ENCODE results near the gene NCCRP1. TPM values are rescaled to one million over a fixed set of nuclear protein-coding genes. Genes with fewer than 3 reads are reported as not detected.

NCCRP1 gene, protein sequence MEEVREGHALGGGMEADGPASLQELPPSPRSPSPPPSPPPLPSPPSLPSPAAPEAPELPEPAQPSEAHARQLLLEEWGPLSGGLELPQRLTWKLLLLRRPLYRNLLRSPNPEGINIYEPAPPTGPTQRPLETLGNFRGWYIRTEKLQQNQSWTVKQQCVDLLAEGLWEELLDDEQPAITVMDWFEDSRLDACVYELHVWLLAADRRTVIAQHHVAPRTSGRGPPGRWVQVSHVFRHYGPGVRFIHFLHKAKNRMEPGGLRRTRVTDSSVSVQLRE
- not detected in 2 replicates for total RNA-seq

DNA sequence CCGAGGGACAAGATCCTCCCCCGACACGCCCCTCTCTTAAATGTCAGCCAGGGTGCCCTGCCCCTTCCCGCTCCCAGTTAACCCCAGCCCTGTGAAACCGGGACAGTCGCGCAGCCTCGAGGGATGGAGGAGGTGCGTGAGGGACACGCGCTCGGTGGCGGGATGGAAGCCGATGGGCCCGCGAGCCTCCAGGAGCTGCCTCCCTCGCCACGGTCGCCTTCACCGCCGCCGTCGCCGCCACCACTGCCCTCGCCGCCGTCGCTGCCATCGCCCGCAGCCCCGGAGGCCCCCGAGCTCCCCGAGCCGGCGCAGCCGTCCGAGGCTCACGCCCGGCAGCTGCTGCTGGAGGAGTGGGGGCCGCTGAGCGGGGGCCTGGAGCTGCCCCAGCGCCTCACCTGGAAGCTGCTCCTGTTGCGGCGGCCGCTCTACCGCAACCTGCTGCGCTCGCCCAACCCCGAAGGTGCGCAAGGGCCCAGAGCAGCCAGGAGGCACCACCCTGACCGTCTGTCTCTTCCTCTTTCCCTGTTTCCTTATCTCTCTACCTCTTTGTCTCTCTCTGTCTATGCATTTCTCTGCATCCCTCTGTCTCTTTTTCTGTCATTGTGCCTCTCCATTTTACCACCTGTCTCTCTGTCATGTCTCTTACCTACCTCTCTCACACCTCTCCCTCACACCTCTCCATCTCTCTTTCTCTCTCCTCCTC lies at the start of gene NCCRP1:
Gene NCCRP1 (plus strand): TSS at position 105 of the 703 bp plus-strand sequence. CDS start 19 bp downstream, at position 124.
- no peak for DNase-seq (ENCODE audit: low spot score)
- H3K27me3 Mint-ChIP-seq (ENCODE audit: low read depth): peaks cover 51% of the 10 kb centered on the region
- peaks cover 5% of the 10 kb centered on the region for H3K4me1 Mint-ChIP-seq (ENCODE audit: low read depth)
- H3K36me3 Mint-ChIP-seq (ENCODE audit: low read depth): no peaks in the 10 kb centered on the region
- intact Hi-C loops (cut with micrococcal nuclease): no loop called here
- no peak within 1 kb of the TSS for H3K27ac Mint-ChIP-seq
- H3K4me3 Mint-ChIP-seq (ENCODE audit: low read depth): no peak within 1 kb of the TSS
- H3K9me3 Mint-ChIP-seq: no peaks in the 10 kb centered on the region

DNA sequence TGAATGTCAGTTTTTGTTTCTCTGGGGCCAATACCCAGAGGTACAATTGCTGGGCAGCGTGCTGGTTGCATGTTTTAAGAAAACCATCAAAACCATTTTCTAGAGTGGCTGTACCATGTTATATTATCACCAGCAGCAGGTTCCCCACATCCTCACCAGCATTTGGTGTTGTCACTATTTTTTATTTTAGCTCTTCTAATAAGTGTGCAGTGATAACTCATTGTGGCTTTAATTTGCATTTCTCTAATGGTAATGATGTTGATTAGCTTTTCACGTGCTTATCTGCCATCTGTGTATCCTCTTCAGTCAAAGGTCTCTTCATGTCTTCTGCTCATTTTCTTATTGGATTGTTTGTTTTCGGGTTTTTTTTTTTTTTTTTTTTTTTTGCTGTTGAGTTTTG lies 49.3 kb upstream of the NCCRP1 start:
- peaks cover 3% of the 10 kb centered on the region for H3K36me3 Mint-ChIP-seq (ENCODE audit: low read depth)
- peaks cover 3% of the 10 kb centered on the region for H3K4me1 Mint-ChIP-seq (ENCODE audit: low read depth)
- H3K27ac Mint-ChIP-seq: no peak overlapping the region
- no peaks in the 10 kb centered on the region for H3K9me3 Mint-ChIP-seq
- DNase-seq (ENCODE audit: low spot score): no peak
- H3K27me3 Mint-ChIP-seq (ENCODE audit: low read depth): no peaks in the 10 kb centered on the region
- H3K4me3 Mint-ChIP-seq (ENCODE audit: low read depth): no peak overlapping the region
- intact Hi-C loops (cut with micrococcal nuclease): no loop called here

DNA sequence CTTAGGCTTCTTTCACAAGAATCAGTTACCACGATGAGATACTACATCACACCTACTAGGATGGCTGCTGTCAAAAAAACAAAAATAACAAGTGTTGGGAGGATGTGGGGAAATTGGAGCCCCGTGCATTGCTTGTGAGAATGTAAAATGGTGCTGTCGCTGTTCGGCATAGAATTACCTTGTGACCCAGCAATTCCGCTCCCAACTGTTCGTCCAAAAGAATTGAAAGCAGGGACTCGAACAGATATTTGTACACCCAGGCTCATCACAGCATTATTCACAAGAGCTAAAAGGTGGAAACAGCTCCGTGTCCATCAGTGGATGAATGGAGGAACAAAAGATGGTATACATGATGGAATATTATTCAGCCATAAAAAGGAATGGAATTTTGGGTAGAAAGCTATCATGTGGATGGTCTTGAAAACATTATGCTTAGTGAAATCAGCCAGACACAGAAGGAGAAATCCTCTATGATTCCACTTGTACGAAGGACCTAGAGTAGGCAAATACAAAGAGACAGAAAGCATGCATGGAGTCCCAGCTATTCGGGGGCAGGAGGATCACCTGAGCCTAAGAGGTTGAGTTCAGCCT lies 47.7 kb upstream of the NCCRP1 start:
- intact Hi-C loops (cut with micrococcal nuclease): no loop called here
- H3K27ac Mint-ChIP-seq: no peak overlapping the region

DNA sequence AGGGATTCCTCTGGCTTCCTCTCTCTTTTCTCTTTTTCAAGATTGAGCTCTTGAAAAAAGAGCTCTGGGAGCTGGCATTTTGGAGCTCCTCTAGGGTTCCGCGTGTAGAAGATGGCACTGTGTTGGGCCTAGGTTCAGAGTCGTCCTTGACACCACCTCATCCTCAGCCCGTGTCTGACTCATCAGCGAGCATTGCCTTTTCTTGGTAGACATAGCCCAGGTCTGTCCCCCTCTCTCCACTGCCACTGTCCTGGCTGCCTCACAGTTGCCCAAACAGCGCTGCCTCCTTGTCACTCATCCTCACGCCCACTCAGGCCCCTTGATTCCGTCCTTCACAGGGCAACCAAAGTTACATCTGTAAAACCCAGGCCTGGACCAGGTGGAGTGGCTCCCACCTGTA lies 46.5 kb upstream of the NCCRP1 start:
- intact Hi-C loops (cut with micrococcal nuclease): no loop called here
- H3K4me1 Mint-ChIP-seq (ENCODE audit: low read depth): peaks cover 8% of the 10 kb centered on the region
- H3K27me3 Mint-ChIP-seq (ENCODE audit: low read depth): no peaks in the 10 kb centered on the region
- no peak for DNase-seq (ENCODE audit: low spot score)
- H3K27ac Mint-ChIP-seq: no peak overlapping the region
- H3K36me3 Mint-ChIP-seq (ENCODE audit: low read depth): peaks cover 3% of the 10 kb centered on the region
- no peaks in the 10 kb centered on the region for H3K9me3 Mint-ChIP-seq
- no peak overlapping the region for H3K4me3 Mint-ChIP-seq (ENCODE audit: low read depth)

More for the DNA sequence above, 47.7 kb upstream of the NCCRP1 start:
- DNase-seq (ENCODE audit: low spot score): no peak
- Mint-ChIP-seq H3K4me3 (ENCODE audit: low read depth) (no peak overlapping the region), H3K36me3 (ENCODE audit: low read depth) (peaks cover 3% of the 10 kb centered on the region), H3K9me3 (no peaks in the 10 kb centered on the region), H3K27me3 (ENCODE audit: low read depth) (no peaks in the 10 kb centered on the region), H3K4me1 (ENCODE audit: low read depth) (peaks cover 6% of the 10 kb centered on the region)

DNA sequence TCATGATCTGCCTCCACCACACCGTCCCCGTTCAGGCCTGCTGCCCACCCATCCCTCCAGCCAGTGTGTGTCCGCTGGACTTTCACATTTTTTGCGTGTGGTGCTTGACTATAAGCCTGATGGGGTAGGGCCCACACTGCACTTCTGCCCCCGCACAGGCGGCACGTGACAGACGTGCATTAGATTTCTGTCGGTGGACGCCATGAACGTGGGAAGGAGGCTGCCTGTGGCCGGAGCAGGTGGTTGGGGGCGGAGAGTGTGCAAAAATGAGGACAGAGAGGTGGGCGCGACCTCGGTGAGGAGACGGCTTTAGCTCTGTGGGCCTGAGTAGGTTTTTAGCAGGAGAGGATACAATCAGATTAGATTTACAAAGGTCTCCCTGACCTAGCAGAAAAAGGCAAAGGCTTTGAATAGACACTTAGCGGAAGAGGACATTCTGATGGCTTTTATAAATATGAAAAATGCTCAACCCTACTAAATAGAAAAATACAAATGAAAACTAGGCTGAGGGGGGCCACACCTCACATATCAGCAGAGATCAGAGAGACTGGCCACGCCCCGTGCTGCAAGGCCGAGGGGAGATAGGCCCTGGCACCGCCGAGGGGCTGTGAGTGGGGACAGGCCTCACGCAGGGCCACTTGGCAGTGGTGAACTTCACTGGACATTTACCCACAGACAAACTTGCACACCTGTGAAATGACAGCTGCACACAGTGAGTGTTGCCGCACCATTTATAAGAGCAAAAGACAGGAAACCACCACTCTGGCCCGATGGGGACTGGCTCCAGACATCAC lies 45.8 kb upstream of the NCCRP1 start:
- H3K4me3 Mint-ChIP-seq (ENCODE audit: low read depth): no peak overlapping the region
- H3K9me3 Mint-ChIP-seq: no peaks in the 10 kb centered on the region
- no peak for DNase-seq (ENCODE audit: low spot score)
- intact Hi-C loops (cut with micrococcal nuclease): no loop called here
- peaks cover 8% of the 10 kb centered on the region for H3K4me1 Mint-ChIP-seq (ENCODE audit: low read depth)
- H3K36me3 Mint-ChIP-seq (ENCODE audit: low read depth): peaks cover 3% of the 10 kb centered on the region
- H3K27ac Mint-ChIP-seq: no peak overlapping the region
- no peaks in the 10 kb centered on the region for H3K27me3 Mint-ChIP-seq (ENCODE audit: low read depth)

DNA sequence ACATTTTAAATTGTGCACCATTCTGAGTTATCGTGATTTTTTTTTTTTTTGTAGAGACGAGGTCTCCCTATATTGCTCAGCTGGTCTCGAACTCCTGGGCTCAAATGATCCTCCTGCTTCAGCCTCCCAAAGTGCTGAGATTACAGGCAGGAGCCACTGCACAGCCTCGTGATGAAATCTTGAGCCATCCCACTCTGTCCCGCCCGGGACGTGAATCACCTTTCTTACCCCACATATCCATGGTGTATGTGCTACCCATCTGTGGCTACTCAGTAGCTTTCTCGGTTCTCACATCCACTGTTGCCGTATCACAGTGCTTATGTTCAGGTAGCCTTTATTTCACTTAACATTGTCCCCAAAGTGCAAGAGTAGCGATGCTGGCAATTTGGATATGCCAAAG lies 44.7 kb upstream of the NCCRP1 start:
- intact Hi-C loops (cut with micrococcal nuclease): no loop called here
- peaks cover 3% of the 10 kb centered on the region for H3K36me3 Mint-ChIP-seq (ENCODE audit: low read depth)
- H3K27ac Mint-ChIP-seq: no peak overlapping the region
- no peaks in the 10 kb centered on the region for H3K27me3 Mint-ChIP-seq (ENCODE audit: low read depth)
- DNase-seq (ENCODE audit: low spot score): no peak
- peaks cover 11% of the 10 kb centered on the region for H3K4me1 Mint-ChIP-seq (ENCODE audit: low read depth)
- H3K4me3 Mint-ChIP-seq (ENCODE audit: low read depth): no peak overlapping the region
- no peaks in the 10 kb centered on the region for H3K9me3 Mint-ChIP-seq

DNA sequence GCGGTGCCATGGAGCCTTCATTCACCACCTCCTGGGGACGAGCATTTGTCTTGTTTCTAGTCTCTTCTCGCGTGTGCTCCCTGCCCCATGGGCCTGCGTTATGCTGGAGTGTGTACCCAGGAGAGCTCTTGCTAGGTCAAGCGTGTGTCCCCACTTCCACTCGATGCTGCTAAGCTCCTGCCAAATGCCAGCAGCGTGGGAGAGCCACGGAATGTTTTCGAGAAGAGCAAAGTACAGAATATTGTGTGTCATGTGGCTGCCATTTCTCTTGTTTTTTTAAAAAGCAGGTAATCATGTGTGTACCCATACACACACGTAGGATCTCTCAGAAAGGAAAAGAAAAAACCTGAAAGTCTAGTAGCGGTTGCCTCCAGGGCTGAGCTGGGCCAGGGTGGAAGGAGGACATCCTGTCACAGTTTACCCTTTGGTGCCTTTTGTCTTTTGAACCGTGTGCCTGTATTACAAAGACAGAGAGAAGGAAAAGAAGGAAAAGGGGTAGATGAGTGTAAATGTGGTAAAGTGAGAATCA lies 42.6 kb upstream of the NCCRP1 start:
- Mint-ChIP-seq H3K36me3 (ENCODE audit: low read depth) (no peaks in the 10 kb centered on the region), H3K9me3 (no peaks in the 10 kb centered on the region), H3K27me3 (ENCODE audit: low read depth) (no peaks in the 10 kb centered on the region), H3K4me1 (ENCODE audit: low read depth) (peaks cover 13% of the 10 kb centered on the region), H3K4me3 (ENCODE audit: low read depth) (no peak overlapping the region), H3K27ac (no peak overlapping the region)
- DNase-seq (ENCODE audit: low spot score): no peak
- intact Hi-C loops (cut with micrococcal nuclease): no loop called here

DNA sequence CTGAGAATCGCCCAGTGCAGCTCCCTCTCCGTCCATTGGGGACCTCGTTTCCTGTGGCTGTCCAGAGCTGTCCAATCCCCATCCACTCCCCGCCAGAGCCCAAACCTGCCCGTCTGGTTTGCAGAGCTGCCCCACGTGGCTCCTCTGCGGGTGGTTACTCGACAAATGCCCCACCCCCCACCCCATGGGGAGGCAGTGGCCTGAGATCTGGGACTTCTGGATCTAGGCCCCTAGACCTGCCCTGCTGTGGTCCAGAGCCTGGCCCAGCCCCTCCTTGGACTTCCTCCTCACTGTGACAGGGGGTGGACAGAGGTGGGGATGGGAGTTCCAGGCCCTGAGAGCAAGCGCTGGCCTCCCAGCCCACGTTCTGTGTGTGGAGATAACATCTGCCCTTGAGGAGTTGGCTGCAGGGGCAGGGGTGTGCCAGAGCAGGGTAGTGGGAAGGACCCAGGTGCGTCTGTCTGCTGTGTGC lies 42.1 kb upstream of the NCCRP1 start:
- no peak for DNase-seq (ENCODE audit: low spot score)
- no peaks in the 10 kb centered on the region for H3K36me3 Mint-ChIP-seq (ENCODE audit: low read depth)
- H3K4me3 Mint-ChIP-seq (ENCODE audit: low read depth): no peak overlapping the region
- peaks cover 13% of the 10 kb centered on the region for H3K4me1 Mint-ChIP-seq (ENCODE audit: low read depth)
- H3K9me3 Mint-ChIP-seq: no peaks in the 10 kb centered on the region
- intact Hi-C loops (cut with micrococcal nuclease): no loop called here
- no peaks in the 10 kb centered on the region for H3K27me3 Mint-ChIP-seq (ENCODE audit: low read depth)
- no peak overlapping the region for H3K27ac Mint-ChIP-seq

DNA sequence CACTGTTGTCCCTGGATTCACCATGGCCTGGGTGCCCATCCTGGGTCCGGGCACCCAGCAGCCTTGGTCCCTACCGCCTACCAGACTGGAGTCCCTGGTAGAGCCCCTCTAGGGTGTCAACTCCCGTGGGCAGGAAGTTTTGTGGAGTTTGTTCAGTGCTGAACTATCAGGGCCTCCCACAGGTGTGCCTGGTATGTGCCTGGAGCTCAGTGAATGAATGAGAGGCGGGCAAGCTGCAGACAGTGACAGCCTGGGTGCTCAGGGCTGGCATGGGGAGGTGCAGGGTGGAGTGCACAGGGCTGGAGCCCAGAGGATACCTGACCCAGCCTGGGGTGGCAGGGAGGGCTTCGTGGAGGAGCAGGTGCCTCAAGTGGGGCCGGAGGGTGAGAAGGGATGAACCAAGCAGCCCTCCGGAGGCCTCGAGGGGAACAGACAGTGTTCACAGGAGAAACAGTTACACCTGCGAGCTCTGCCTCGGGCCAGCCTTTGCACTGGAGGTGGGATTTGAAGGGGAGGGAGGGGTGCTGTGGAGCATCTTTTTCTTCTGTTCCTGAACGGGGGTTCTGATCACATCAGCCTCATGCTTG lies 41.6 kb upstream of the NCCRP1 start:
- DNase-seq (ENCODE audit: low spot score): no peak
- no peaks in the 10 kb centered on the region for H3K9me3 Mint-ChIP-seq
- peaks cover 13% of the 10 kb centered on the region for H3K4me1 Mint-ChIP-seq (ENCODE audit: low read depth)
- no peaks in the 10 kb centered on the region for H3K36me3 Mint-ChIP-seq (ENCODE audit: low read depth)
- no peak overlapping the region for H3K4me3 Mint-ChIP-seq (ENCODE audit: low read depth)
- intact Hi-C loops (cut with micrococcal nuclease): no loop called here
- no peaks in the 10 kb centered on the region for H3K27me3 Mint-ChIP-seq (ENCODE audit: low read depth)
- H3K27ac Mint-ChIP-seq: no peak overlapping the region

DNA sequence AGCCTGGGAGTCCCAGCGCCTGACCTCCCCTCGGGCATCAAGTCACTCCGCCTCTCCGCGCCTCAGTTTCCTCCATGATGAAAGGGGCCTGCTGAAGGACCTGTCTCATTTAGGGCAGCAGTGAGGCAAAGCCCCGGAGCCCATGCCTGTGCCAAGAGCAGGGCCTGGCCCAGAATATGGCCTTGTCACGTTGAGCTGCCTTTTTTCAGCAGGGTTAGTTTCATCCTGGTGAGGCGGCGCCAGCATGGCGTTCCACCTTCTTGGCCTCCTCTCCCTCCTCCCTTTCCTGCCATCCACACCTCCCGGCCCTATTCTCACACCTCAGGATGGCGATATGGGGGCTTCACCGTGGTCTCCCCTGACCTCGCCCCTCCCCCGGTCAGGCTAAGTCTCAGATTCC lies 41.0 kb upstream of the NCCRP1 start:
- Mint-ChIP-seq H3K27me3 (ENCODE audit: low read depth) (no peaks in the 10 kb centered on the region), H3K4me3 (ENCODE audit: low read depth) (no peak overlapping the region), H3K9me3 (no peaks in the 10 kb centered on the region), H3K36me3 (ENCODE audit: low read depth) (no peaks in the 10 kb centered on the region), H3K27ac (no peak overlapping the region), H3K4me1 (ENCODE audit: low read depth) (peaks cover 13% of the 10 kb centered on the region)
- intact Hi-C loops (cut with micrococcal nuclease): no loop called here
- no peak for DNase-seq (ENCODE audit: low spot score)

DNA sequence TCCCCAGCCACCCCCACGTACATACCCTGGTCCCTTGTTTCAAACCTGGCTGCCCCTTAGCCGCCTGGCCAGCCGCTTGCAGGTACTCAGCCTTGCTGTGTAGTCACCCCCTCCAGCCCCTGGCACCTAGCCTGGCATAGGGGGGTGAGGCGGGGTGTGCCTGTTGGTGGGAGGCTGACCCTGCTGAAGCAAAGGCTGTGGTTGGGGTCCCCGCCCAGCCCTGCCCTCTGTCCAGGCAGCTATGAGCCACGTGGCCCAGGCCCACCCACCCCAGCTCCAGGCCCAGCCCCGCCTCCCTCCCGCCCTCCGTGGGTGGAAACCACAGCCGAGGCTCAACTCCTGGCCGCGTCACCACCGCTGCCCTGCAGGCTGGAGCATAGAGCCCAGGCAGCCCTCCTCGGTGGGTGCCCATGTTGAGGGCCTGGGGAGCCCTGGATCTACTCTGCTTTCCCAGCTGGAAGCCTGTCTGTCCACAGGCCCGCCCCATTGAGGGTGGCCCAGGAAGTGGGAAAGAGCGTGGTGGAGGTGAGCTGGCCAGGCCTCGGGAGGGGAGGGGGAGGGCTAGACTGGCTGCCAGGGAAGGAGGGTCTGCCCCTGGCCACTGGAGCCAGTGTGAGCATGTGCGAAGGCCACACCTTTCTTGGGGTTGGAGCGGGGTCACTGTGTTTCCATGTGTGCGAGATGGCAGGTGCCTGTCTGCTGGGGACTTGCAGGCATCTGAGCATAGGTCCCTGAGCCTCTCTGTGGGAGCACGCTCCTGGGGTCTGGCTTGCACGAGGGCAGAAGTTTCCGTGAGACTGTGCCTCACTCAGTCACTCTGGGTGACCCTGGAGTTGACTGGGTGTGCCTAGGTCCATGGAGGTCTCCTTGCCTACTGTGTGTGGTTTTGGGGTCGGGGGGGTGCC lies 40.2 kb upstream of the NCCRP1 start:
- no peaks in the 10 kb centered on the region for H3K27me3 Mint-ChIP-seq (ENCODE audit: low read depth)
- DNase-seq (ENCODE audit: low spot score): no peak

More for the DNA sequence above, 40.2 kb upstream of the NCCRP1 start:
- H3K36me3 Mint-ChIP-seq (ENCODE audit: low read depth): no peaks in the 10 kb centered on the region
- H3K4me1 Mint-ChIP-seq (ENCODE audit: low read depth): peaks cover 13% of the 10 kb centered on the region
- H3K9me3 Mint-ChIP-seq: no peaks in the 10 kb centered on the region
- no peak overlapping the region for H3K27ac Mint-ChIP-seq
- no peak overlapping the region for H3K4me3 Mint-ChIP-seq (ENCODE audit: low read depth)
- intact Hi-C loops (cut with micrococcal nuclease): no loop called here

Data from activated T-helper 2 cell treated with anti-CD3 and anti-CD28 coated beads, Interferon-gamma antibody, Interleukin-2, Interleukin-4, amounts not matched to agents 10 μg/mL and 5 μg/mL and 100 μg/mL, durations not matched to agents 14 hours and 24 hours and 36 hours (primary cell).